Loucy (cell line): ENCODE measurements around the gene ID3.
A peak's percentile ranks its signal among the peaks of the same experiment; 100 is the strongest.

Source experiments
- H2AFZ ChIP-seq: fragments of 200-600 bp; sonication (generic); 2 replicates; pipeline ENCODE4 v1.6.0; 2016; ENCODE audit warnings: antibody characterized with exemption, mild to moderate bottlenecking, low read length, moderate library complexity
- H3F3A ChIP-seq: fragments of 200-600 bp; 2 replicates; pipeline ENCODE4 v1.6.0; 2016; ENCODE audit warnings: antibody characterized with exemption, low read depth, mild to moderate bottlenecking
- H3K27me3 ChIP-seq: fragments of 200-600 bp; sonication (generic); 2 replicates; pipeline ENCODE4 v1.6.1; 2014; ENCODE audit warnings: low read length, mild to moderate bottlenecking; ENCODE audit not compliant: insufficient read depth, poor library complexity, severe bottlenecking
- H3K36me3 ChIP-seq: fragments of 200-600 bp; sonication (generic); 2 replicates; pipeline ENCODE4 v1.6.1; 2016; ENCODE audit warnings: low read length; ENCODE audit not compliant: insufficient read depth
- H3K4me1 ChIP-seq: fragments of 200-600 bp; sonication (generic); 2 replicates; pipeline ENCODE4 v1.5.1; 2014; ENCODE audit warnings: low read length, mild to moderate bottlenecking; ENCODE audit not compliant: insufficient read depth, poor library complexity, severe bottlenecking
- H3K4me2 ChIP-seq: fragments of 200-600 bp; sonication (generic); 2 replicates; pipeline ENCODE4 v1.6.0; 2014; ENCODE audit warnings: antibody characterized with exemption, low read length, low read depth, mild to moderate bottlenecking; ENCODE audit not compliant: poor library complexity, severe bottlenecking
- H3K4me3 ChIP-seq: fragments of 200-600 bp; sonication (generic); 2 replicates; pipeline ENCODE4 v1.5.1; 2014; ENCODE audit warnings: low read length, mild to moderate bottlenecking, mixed read lengths; ENCODE audit not compliant: poor library complexity, severe bottlenecking
- H3K79me2 ChIP-seq: fragments of 200-600 bp; sonication (generic); 2 replicates; pipeline ENCODE4 v1.6.1; 2014; ENCODE audit warnings: low read length; ENCODE audit not compliant: insufficient read depth
- H3K9ac ChIP-seq: fragments of 200-600 bp; sonication (generic); 2 replicates; pipeline ENCODE4 v1.6.0; 2014; ENCODE audit warnings: mild to moderate bottlenecking, low read depth, low read length, moderate library complexity; ENCODE audit not compliant: poor library complexity, severe bottlenecking
- H3K9me2 ChIP-seq: fragments of 200-600 bp; sonication (generic); replicated peaks from 2 replicates; pipeline ENCODE4 v1.6.1; 2016; ENCODE audit warnings: low read depth, low read length, mixed read lengths
- H3K9me3 ChIP-seq: fragments of 200-600 bp; sonication (generic); 2 replicates; pipeline ENCODE4 v1.6.1; 2014; ENCODE audit warnings: mild to moderate bottlenecking, antibody characterized with exemption, low read length, low read depth; ENCODE audit not compliant: insufficient read depth
- H4K20me1 ChIP-seq: fragments of 200-600 bp; sonication (generic); 2 replicates; pipeline ENCODE4 v1.6.0; 2014; ENCODE audit warnings: antibody characterized with exemption, low read length, mild to moderate bottlenecking; ENCODE audit not compliant: insufficient read depth, poor library complexity, severe bottlenecking
- CTCF ChIP-seq: fragments of 200-600 bp; sonication (generic); conservative IDR thresholded peaks from 2 replicates; pipeline ENCODE4 v1.5.1; 2014; ENCODE audit warnings: mild to moderate bottlenecking, antibody characterized with exemption, low read length
- EZH2phosphoT487 ChIP-seq: fragments of 200-600 bp; IDR thresholded peaks from 2 replicates; pipeline ENCODE4 v1.6.1; 2018; ENCODE audit warnings: antibody characterized with exemption, mild to moderate bottlenecking, moderate library complexity, borderline replicate concordance

Gene ID3

DNA sequence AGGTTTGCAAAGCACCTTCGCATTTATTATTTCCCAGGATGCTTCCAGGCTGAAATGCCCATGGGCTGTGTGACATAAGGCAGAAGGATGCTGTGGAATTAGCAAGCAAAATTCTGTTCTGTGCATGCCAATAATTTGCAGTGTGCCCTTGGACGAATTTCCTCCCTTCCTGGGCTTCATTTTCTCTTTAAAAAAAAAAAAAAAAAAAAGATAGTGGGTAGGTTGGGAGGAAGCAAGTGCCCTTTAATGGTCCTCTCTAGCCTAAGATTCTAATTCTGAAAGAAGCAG, 2.5 kb upstream of the ID3 start:
- peaks cover 11% of the 10 kb centered on the region for H3K27me3 ChIP-seq
- H3K36me3 ChIP-seq = no peaks in the 10 kb centered on the region
- no peaks in the 10 kb centered on the region for H3K9me2 ChIP-seq
- no peaks in the 10 kb centered on the region for H4K20me1 ChIP-seq
- no peaks in the 10 kb centered on the region for H3F3A ChIP-seq
- H3K9ac ChIP-seq = no peak overlapping the region
- TF ChIP-seq EZH2phosphoT487 = no peak
- no peak for TF ChIP-seq CTCF
- peaks cover 24% of the 10 kb centered on the region for H3K4me1 ChIP-seq
- no peaks in the 10 kb centered on the region for H3K79me2 ChIP-seq
- H2AFZ ChIP-seq = peak overlapping the region; percentile 4; the same call in 1 of the 2 replicates
- H3K4me2 ChIP-seq = peak overlapping the region; percentile 50
- no peaks in the 10 kb centered on the region for H3K9me3 ChIP-seq
- H3K4me3 ChIP-seq = peak overlapping the region; percentile 42

DNA sequence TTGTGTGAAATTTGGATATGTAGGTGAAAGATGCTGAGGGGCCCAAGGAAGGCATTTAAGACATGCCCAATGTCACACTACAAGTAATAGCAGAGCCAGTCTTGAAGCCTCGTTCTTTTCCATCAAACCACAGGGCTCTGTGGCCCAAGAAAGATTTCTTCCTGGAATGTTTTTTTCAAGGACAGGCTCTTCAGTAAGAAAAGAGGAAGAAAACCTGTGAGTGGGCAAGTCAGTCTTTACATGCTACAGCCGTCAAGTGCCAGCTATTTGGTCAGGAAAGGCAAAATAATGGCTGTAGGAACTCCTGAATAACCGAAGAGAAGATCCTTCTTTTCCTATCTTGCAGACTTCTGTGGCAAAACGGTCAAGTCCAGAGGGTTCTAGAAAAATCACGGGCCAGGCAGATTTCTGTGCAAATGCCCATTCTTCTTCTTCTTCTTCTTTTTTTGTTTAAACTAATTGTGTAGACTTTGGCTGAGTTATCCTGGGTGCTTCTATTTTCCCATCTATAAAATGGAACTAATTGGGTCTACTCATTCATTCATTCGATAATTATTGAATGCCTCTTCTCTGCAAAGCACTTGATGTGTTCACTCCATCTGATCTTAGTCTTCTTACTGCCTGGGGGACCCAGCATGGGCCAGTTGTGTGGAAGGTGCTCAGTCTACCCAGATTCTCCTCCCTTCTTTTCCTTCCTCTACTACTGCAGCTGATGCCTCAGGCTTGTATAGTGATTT, 1.9 kb upstream of the ID3 start:
- Histone ChIP-seq H3K9me3 (no peaks in the 10 kb centered on the region), H3F3A (no peaks in the 10 kb centered on the region), H2AFZ (no peak overlapping the region), H3K79me2 (no peaks in the 10 kb centered on the region), H3K36me3 (no peaks in the 10 kb centered on the region), H3K4me2 (no peak overlapping the region), H3K27me3 (peaks cover 11% of the 10 kb centered on the region), H3K4me3 (no peak overlapping the region), H3K9ac (no peak overlapping the region), H4K20me1 (no peaks in the 10 kb centered on the region), H3K9me2 (no peaks in the 10 kb centered on the region), H3K4me1 (peaks cover 24% of the 10 kb centered on the region)
- TF ChIP-seq CTCF (no peak), EZH2phosphoT487 (no peak)

GRCh38 chr1:23559985-23560741, 862 bp upstream of the ID3 start:
- TF ChIP-seq EZH2phosphoT487 (no peak), CTCF (no peak)
- H3F3A ChIP-seq = no peaks in the 10 kb centered on the region
- H3K79me2 ChIP-seq = no peaks in the 10 kb centered on the region
- no peaks in the 10 kb centered on the region for H4K20me1 ChIP-seq
- H3K9ac ChIP-seq = peak overlapping the region; percentile 52
- peaks cover 11% of the 10 kb centered on the region for H3K27me3 ChIP-seq
- no peaks in the 10 kb centered on the region for H3K9me3 ChIP-seq
- peak overlapping the region; percentile 90 for H3K4me2 ChIP-seq
- no peaks in the 10 kb centered on the region for H3K9me2 ChIP-seq
- peak overlapping the region; percentile 88; the same call in 1 of the 2 replicates for H2AFZ ChIP-seq
- H3K4me3 ChIP-seq = peak overlapping the region; percentile 80
- peaks cover 28% of the 10 kb centered on the region for H3K4me1 ChIP-seq
- H3K36me3 ChIP-seq = no peaks in the 10 kb centered on the region
